Measurements from ENCODE around the gene GLB1L3.
"Not testable (repeated sequence)": the region's sequence is repeated elsewhere in the genome, so short reads cannot be mapped to it uniquely, and the experiment has no call there.

GLB1L3 gene

DNA sequence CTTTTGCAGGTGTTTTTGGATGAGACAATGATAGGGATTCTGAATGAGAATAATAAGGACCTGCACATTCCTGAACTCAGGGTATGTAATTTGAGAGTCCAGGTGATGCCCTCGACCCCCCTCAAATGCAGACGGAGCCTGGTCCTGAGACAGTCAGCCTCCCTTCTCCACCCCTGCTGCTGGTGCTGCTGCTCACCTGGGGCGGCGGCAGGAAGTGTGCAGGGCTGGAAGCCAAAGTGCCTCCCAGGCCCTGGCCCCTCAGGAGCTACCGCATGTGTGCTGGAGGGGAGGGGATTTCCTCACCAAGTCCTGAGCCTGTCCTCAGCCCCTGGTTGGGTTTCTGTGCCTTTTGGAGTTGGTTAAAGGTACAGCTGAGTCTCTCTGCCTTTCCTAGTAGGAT lies 36.6 kb downstream of the GLB1L3 start:
- H3K4me3 ChIP-seq (ENCODE audit: low read depth, low read length) = no peak overlapping the region
- DNase-seq (ENCODE audit: low read depth) = no peak
- TF ChIP-seq, protein P1, sequence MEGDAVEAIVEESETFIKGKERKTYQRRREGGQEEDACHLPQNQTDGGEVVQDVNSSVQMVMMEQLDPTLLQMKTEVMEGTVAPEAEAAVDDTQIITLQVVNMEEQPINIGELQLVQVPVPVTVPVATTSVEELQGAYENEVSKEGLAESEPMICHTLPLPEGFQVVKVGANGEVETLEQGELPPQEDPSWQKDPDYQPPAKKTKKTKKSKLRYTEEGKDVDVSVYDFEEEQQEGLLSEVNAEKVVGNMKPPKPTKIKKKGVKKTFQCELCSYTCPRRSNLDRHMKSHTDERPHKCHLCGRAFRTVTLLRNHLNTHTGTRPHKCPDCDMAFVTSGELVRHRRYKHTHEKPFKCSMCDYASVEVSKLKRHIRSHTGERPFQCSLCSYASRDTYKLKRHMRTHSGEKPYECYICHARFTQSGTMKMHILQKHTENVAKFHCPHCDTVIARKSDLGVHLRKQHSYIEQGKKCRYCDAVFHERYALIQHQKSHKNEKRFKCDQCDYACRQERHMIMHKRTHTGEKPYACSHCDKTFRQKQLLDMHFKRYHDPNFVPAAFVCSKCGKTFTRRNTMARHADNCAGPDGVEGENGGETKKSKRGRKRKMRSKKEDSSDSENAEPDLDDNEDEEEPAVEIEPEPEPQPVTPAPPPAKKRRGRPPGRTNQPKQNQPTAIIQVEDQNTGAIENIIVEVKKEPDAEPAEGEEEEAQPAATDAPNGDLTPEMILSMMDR (IDR thresholded peaks at IDR 0.05; ENCODE audit: insufficient read depth, low read depth, low read length, missing control alignments) = no peak

GRCh38 chr11:134313379-134313778 lies 37.2 kb downstream of the GLB1L3 start:
- DNase-seq (ENCODE audit: low read depth) = no peak
- TF ChIP-seq, protein P1 (IDR thresholded peaks at IDR 0.05; ENCODE audit: insufficient read depth, low read depth, low read length, missing control alignments) = no peak
- no peak overlapping the region for H3K4me3 ChIP-seq (ENCODE audit: low read depth, low read length)

GRCh38 chr11:134313821-134314607 lies 37.8 kb downstream of the GLB1L3 start:
- TF ChIP-seq, protein P1 (IDR thresholded peaks at IDR 0.05; ENCODE audit: insufficient read depth, low read depth, low read length, missing control alignments) = no peak
- DNase-seq (ENCODE audit: low read depth) = no peak

DNA sequence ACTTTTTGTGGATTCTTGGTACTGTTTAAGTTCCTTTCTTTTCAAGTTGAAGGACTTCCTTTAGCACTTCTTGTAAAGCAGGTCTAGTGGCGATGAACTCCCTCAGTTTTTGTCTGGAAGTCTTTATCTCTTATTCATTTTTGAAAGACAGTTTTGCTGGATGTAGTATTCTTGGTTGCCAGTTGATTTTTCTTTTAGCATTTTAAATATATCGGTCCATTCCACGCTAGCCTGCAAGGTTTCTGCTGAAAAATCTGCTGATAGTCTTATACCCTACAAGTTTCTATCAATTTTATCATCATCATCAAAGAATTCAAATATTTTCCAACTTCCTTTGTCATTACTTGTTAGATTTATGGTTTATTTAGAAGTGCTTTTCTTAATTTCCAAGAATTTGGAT lies 40.9 kb downstream of the GLB1L3 start:
- no peak overlapping the region for H3K4me3 ChIP-seq (ENCODE audit: low read depth, low read length)
- no peak for DNase-seq (ENCODE audit: low read depth)
- TF ChIP-seq, protein P1 (IDR thresholded peaks at IDR 0.05; ENCODE audit: insufficient read depth, low read depth, low read length, missing control alignments) = no peak

More at GRCh38 chr11:134313821-134314607, 37.8 kb downstream of the GLB1L3 start:
- H3K4me3 ChIP-seq (ENCODE audit: low read depth, low read length) = no peak overlapping the region

GRCh38 chr11:134321373-134321772 lies 45.2 kb downstream of the GLB1L3 start:
- not testable (repeated sequence) for H3K4me3 ChIP-seq (ENCODE audit: low read depth, low read length); DNase-seq (ENCODE audit: low read depth)

DNA sequence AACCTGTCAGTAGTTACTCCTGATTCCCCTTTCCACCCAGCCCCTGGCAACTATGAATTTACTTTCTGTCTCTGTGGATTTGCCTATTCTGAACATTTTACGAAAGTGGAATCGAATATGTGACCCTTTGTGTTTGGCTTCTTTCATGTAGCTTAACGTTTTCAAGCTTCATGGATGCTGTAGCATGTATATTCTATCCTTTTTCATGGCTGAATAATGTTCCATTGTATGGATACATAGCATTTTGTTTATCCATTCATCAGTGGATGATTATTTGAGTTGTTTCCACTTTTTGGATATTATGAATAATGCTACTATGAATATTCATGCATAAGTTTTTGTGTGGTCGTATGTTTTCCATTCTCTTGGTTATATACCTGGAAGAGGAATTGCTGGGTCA lies 46.4 kb downstream of the GLB1L3 start:
- no peak for DNase-seq (ENCODE audit: low read depth)
- TF ChIP-seq, protein P1 (IDR thresholded peaks at IDR 0.05; ENCODE audit: insufficient read depth, low read depth, low read length, missing control alignments) = no peak
- H3K4me3 ChIP-seq (ENCODE audit: low read depth, low read length) = no peak overlapping the region

- TF ChIP-seq, protein P1 (IDR thresholded peaks at IDR 0.05; ENCODE audit: insufficient read depth, low read depth, low read length, missing control alignments) = no peak
- no peak for DNase-seq (ENCODE audit: low read depth)
- H3K4me3 ChIP-seq (ENCODE audit: low read depth, low read length) = no peak overlapping the region
Measured at GRCh38 chr11:134328433-134328832, 52.3 kb downstream of the GLB1L3 start.

Measured in GM12865 (cell line).